Measurements from ENCODE around the gene SLC35E2B.

GRCh38 chr1:1628754-1629429, 63.7 kb downstream of the SLC35E2B start:
- TF ChIP-seq POLR2A (IDR thresholded peaks at IDR 0.05; ENCODE audit: low read length) (no peak), GATA1 (IDR thresholded peaks at IDR 0.05; ENCODE audit: low read depth, low read length) (no peak)

All from erythroblast (primary cell).